Measurements from ENCODE around the gene TVP23C. TPM values are rescaled to one million over a fixed set of nuclear protein-coding genes. Genes with fewer than 3 reads are reported as not detected.

TVP23C gene
- total and polyA plus RNA-seq, 2 of the 8 experiments (the other 6 are each of a cell fraction or from before 2014, with no cell fraction given), result 2.9 to 9.6 TPM

DNA sequence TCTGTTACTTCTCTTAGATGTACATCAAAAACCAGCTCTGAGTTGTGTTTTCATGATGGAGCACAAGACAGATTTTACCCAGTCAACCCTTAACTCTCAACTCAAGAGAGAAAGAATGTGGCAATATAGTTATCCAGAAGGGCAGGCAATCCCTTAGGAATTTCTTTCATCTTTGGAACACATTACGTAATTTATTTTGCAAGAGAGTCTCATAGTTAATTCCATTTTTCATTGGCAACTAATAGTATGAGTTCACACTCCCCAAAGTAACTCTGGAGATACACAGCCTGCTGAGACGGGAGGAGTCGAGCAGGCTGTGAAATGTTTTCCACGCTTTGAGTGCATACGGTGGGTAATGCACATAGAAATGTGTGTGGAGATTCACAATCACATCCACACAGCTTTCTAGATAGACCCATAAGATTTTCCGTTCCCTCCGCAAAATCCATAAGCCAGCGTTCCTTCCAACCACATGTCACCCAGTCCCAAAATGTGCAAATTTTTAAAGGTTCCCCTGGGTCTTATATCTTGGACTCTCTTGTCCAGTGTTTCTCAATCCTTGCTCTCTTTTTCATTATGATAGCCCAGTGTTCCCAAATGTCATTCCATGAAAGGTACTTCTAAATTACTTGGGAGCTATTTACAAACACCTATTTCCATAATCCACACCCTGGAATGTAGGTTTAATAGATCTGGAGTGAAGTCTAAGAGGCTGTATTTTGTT, 87.5 kb downstream of the TVP23C start:
- CTCF ChIA-PET (ENCODE audit: partially characterized antibody), result interaction anchor here (0.6 to 1.8 kb wide), 7 partner anchors 15 to 1725 kb away, joined by 3 to 8 read pairs (median 4); no protein-coding TSS in a partner anchor
- Histone ChIP-seq H2BK20ac (ENCODE audit: low read length) (no peak overlapping the region), H3K4me3 (ENCODE audit: extremely low read depth in 1 of 4, insufficient read depth in 2 of 4, low read depth in 3 of 4, low read length in 4 of 4) (no peak overlapping the region), H3K23ac (ENCODE audit: insufficient read length) (no peak overlapping the region), H4K91ac (replicated peaks; ENCODE audit: insufficient read length, low read length) (no peak overlapping the region), H3K79me2 (ENCODE audit: control insufficient read depth in 1 of 2, insufficient read depth in 2 of 2, low read length in 2 of 2) (no peaks in the 10 kb centered on the region), H3K79me1 (ENCODE audit: low read depth, low read length) (no peaks in the 10 kb centered on the region), H4K20me1 (replicated peaks in 1 of 2; ENCODE audit: control insufficient read depth in 1 of 2, insufficient read depth in 2 of 2, low read length in 2 of 2) (peaks cover 0 to 4% of the 10 kb centered on the region in 2 experiments), H3K36me3 (ENCODE audit: control insufficient read depth in 2 of 4, insufficient read depth in 4 of 4, low read length in 3 of 4) (no peaks in the 10 kb centered on the region; a peak in 1 of 8 replicates), H2AK5ac (ENCODE audit: low read depth, low read length) (no peak overlapping the region), H3K27ac (ENCODE audit: low read depth, low read length) (no peak overlapping the region), H3K9me3 (ENCODE audit: insufficient read depth in 2 of 2, low read depth in 1 of 2, low read length in 1 of 2) (no peaks in the 10 kb centered on the region), H4K5ac (ENCODE audit: insufficient read length, low read depth, low read length) (no peak overlapping the region), H3K4me1 (replicated peaks in 1 of 4; ENCODE audit: control insufficient read depth in 3 of 4, insufficient read depth in 4 of 4, low read length in 3 of 4) (peaks cover 0 to 5% (median 3%) of the 10 kb centered on the region in 4 experiments; a peak in 4 of 7 replicates), H3K18ac (ENCODE audit: extremely low read depth, low read length) (no peak overlapping the region), H3K56ac (replicated peaks; ENCODE audit: insufficient read length, low read depth, low read length) (no peak overlapping the region), H2BK5ac (ENCODE audit: low read depth, low read length) (no peak overlapping the region), H3K9ac (replicated peaks in 1 of 4; ENCODE audit: extremely low read depth in 1 of 4, low read depth in 3 of 4, low read length in 3 of 4) (no peak overlapping the region), H2BK15ac (ENCODE audit: low read length) (no peak overlapping the region), H2AFZ (ENCODE audit: low read length) (no peak overlapping the region), H3K4me2 (ENCODE audit: insufficient read depth in 1 of 2, low read depth in 2 of 2, low read length in 2 of 2) (no peak overlapping the region), H3K23me2 (ENCODE audit: low read depth, low read length) (no peaks in the 10 kb centered on the region), H3K27me3 (replicated peaks in 1 of 4; ENCODE audit: control insufficient read depth in 3 of 4, extremely low read depth in 1 of 4, insufficient read depth in 3 of 4, low read length in 3 of 4) (no peaks in the 10 kb centered on the region), H3K4ac (replicated peaks; ENCODE audit: insufficient read length, low read depth, low read length) (no peak overlapping the region), H4K8ac (ENCODE audit: extremely low read depth, insufficient read depth, low read length) (no peak overlapping the region), H2BK12ac (ENCODE audit: low read depth, low read length) (no peak overlapping the region), H3K14ac (ENCODE audit: insufficient read length) (no peak overlapping the region), H2BK120ac (replicated peaks; ENCODE audit: low read depth, low read length) (no peak overlapping the region)
- no peak for FAIRE-seq
- TF ChIP-seq SIX5 (IDR thresholded peaks at IDR 0.05; ENCODE audit: low read depth, low read length), result no peak
- no peak for TF ChIP-seq SP4 (IDR thresholded peaks at IDR 0.05; ENCODE audit: low read length)
- no peak for TF ChIP-seq BRCA1 (IDR thresholded peaks at IDR 0.05; ENCODE audit: low read depth, low read length)
- TF ChIP-seq HDAC6 (IDR thresholded peaks at IDR 0.05; ENCODE audit: low read depth, low read length), result no peak
- no peak for TF ChIP-seq GABPA (IDR thresholded peaks at IDR 0.05; ENCODE audit: borderline replicate concordance, insufficient read depth, low read length)
- no peak for TF ChIP-seq SIRT6 (IDR thresholded peaks at IDR 0.05; ENCODE audit: low read length)
- TF ChIP-seq RAD21 (IDR thresholded peaks at IDR 0.05 in 1 of 2, conservative IDR thresholded peaks at IDR 0.05 in 1 of 2; ENCODE audit: low read depth in 2 of 2, low read length in 2 of 2), result no peak
- TF ChIP-seq NRF1 (IDR thresholded peaks at IDR 0.05; ENCODE audit: low read depth, low read length), result no peak
- POLR2A ChIA-PET (ENCODE audit: partially characterized antibody), result no interaction called here
- DNase-seq (ENCODE audit: low read depth in 1 of 2, low spot score in 2 of 2), result no peak
- WGBS, 2 experiments (ENCODE audit: extremely low coverage in 1 of 2, insufficient coverage in 1 of 2, insufficient read length in 1 of 2, insufficient replicate concordance in 2 of 2, low coverage in 1 of 2, low lambda C conversion rate in 2 of 2, missing lambda C conversion rate in 1 of 2), result 92% methylated on average over 8 of the region's 8 CpGs; no CpG with 5 or more reads in 1 of the 2 experiments
